Activated CD8-positive, alpha-beta T cell treated with anti-CD3 and anti-CD28 coated beads, Interleukin-2, amount 10 ng/mL, durations not matched to agents 7 days and 5 days (primary cell): ENCODE data around the gene SRMS. TPM values are rescaled to one million over a fixed set of nuclear protein-coding genes. Genes with fewer than 3 reads are reported as not detected.

Experiments used
- ATAC-seq: fragments of 150-1000 bp; cut with Tn5 transposase; one replicate; pipeline ENCODE4 v1.10.0; 2021; ENCODE audit warnings: moderate library complexity
- CTCF ChIA-PET: fragments of 350-600 bp; sonication (Branson Sonifier 250); formaldehyde crosslinking; loops from one replicate; lab custom pipeline; 2021; ENCODE audit warnings: antibody characterized with exemption; lab: Charles Lee
- POLR2A ChIA-PET: fragments of 350-600 bp; sonication (Branson Sonifier 250); formaldehyde crosslinking; loops from one replicate; lab custom pipeline; 2021; ENCODE audit warnings: antibody characterized with exemption; lab: Charles Lee
- DNase-seq: peaks from one replicate; pipeline ENCODE4 v3.0.0-alpha.2; 2020
- H3K27ac Mint-ChIP-seq: one replicate; pipeline ENCODE4 v1.8.0; 2021; ENCODE audit warnings: mild to moderate bottlenecking, mixed read lengths
- H3K27me3 Mint-ChIP-seq: one replicate; pipeline ENCODE4 v1.8.0; 2021; ENCODE audit warnings: low read depth, mixed read lengths
- H3K36me3 Mint-ChIP-seq: one replicate; pipeline ENCODE4 v1.8.0; 2021; ENCODE audit warnings: low read depth, mixed read lengths
- H3K4me1 Mint-ChIP-seq: one replicate; pipeline ENCODE4 v1.8.0; 2021; ENCODE audit warnings: low read depth, mixed read lengths
- H3K4me3 Mint-ChIP-seq: one replicate; pipeline ENCODE4 v1.8.0; 2021; ENCODE audit warnings: mild to moderate bottlenecking, mixed read lengths
- H3K9me3 Mint-ChIP-seq: one replicate; pipeline ENCODE4 v1.8.0; 2022; ENCODE audit warnings: mixed read lengths; ENCODE audit not compliant: insufficient read depth
- total RNA-seq, 2 experiments: library from RNA; stranded (reverse); gene quantifications; one replicate each; pipeline ENCODE4 v1.2.3, GENCODE V29; 2021

The SRMS gene
- total RNA-seq, 2 experiments from 2014 or later: not detected

GRCh38 chr20:63538204-63539091, 9.1 kb downstream of the SRMS start:
- peak overlapping the region; percentile 84 for H3K27ac Mint-ChIP-seq
- no peaks in the 10 kb centered on the region for H3K9me3 Mint-ChIP-seq
- H3K36me3 Mint-ChIP-seq: no peaks in the 10 kb centered on the region
- no peak overlapping the region for H3K4me3 Mint-ChIP-seq
- peaks cover 19% of the 10 kb centered on the region for H3K4me1 Mint-ChIP-seq
- no peaks in the 10 kb centered on the region for H3K27me3 Mint-ChIP-seq
- ChIA-PET POLR2A (interaction anchor here (0.5 to 3.4 kb wide), 9 partner anchors 12 to 327 kb away, joined by 3 to 22 read pairs (median 5); partner anchors contain the start of genes PPDPF and TPD52L2), CTCF (interaction anchor here (0.8 to 3.2 kb wide), 35 partner anchors 8 to 583 kb away, joined by 3 to 39 read pairs (median 5); partner anchors contain the start of genes C20orf204, GMEB2, HELZ2 and LIME1)
- DNase-seq (no peak), ATAC-seq (no peak)

GRCh38 chr20:63537525-63538203, 9.9 kb downstream of the SRMS start:
- DNase-seq: peak; percentile 97
- CTCF ChIA-PET: interaction anchor here (0.6 to 3.2 kb wide), 40 partner anchors 9 to 584 kb away, joined by 3 to 39 read pairs (median 4); partner anchors contain the start of genes C20orf204, GMEB2, HELZ2 and LIME1
- POLR2A ChIA-PET: interaction anchor here (0.6 to 3.4 kb wide), 12 partner anchors 13 to 718 kb away, joined by 3 to 22 read pairs (median 3); partner anchors contain the start of genes PPDPF, TPD52L2 and UCKL1
- Mint-ChIP-seq H3K9me3 (no peaks in the 10 kb centered on the region), H3K27me3 (no peaks in the 10 kb centered on the region), H3K36me3 (no peaks in the 10 kb centered on the region), H3K4me1 (peaks cover 19% of the 10 kb centered on the region), H3K27ac (peak overlapping the region; percentile 84), H3K4me3 (peak overlapping the region; percentile 63)
- ATAC-seq: peak; percentile 93

GRCh38 chr20:63536997-63537524, 10.5 kb downstream of the SRMS start, which contains the start of gene PTK6:
TSS of gene PTK6 (minus strand) at chr20:63537376. CDS start at chr20:63537314, 62 bp downstream.
- DNase-seq: no peak

GRCh38 chr20:63536241-63536977, 11.1 kb downstream of the SRMS start:
- ATAC-seq (no peak), DNase-seq (no peak)
- H3K27me3 Mint-ChIP-seq: no peaks in the 10 kb centered on the region
- H3K9me3 Mint-ChIP-seq: no peaks in the 10 kb centered on the region
- H3K4me1 Mint-ChIP-seq: peaks cover 19% of the 10 kb centered on the region
- H3K27ac Mint-ChIP-seq: peak overlapping the region; percentile 84
- POLR2A ChIA-PET: interaction anchor here (1.1 to 3.4 kb wide), 4 partner anchors 13 to 246 kb away, joined by 3 to 22 read pairs (median 14); partner anchors contain the start of gene PPDPF
- no peaks in the 10 kb centered on the region for H3K36me3 Mint-ChIP-seq
- CTCF ChIA-PET: interaction anchor here (1.1 to 2.6 kb wide), 9 partner anchors 13 to 437 kb away, joined by 3 to 12 read pairs (median 7); partner anchors contain the start of genes LIME1 and PPDPF
- H3K4me3 Mint-ChIP-seq: no peak overlapping the region

More at GRCh38 chr20:63536997-63537524, 10.5 kb downstream of the SRMS start, which contains the start of gene PTK6:
- H3K4me1 Mint-ChIP-seq: peaks cover 19% of the 10 kb centered on the region
- no peaks in the 10 kb centered on the region for H3K36me3 Mint-ChIP-seq
- ChIA-PET POLR2A (interaction anchor here (0.6 to 3.4 kb wide), 11 partner anchors 14 to 718 kb away, joined by 3 to 22 read pairs (median 3); partner anchors contain the start of genes PPDPF, TPD52L2 and UCKL1), CTCF (interaction anchor here (0.6 to 3.2 kb wide), 37 partner anchors 8 to 549 kb away, joined by 3 to 39 read pairs (median 4); partner anchors contain the start of genes C20orf204, GMEB2, HELZ2 and LIME1)
- peak within 1 kb of the TSS; percentile 63 for H3K4me3 Mint-ChIP-seq
- peak; percentile 15 for ATAC-seq
- peak within 1 kb of the TSS; percentile 84 for H3K27ac Mint-ChIP-seq
- H3K9me3 Mint-ChIP-seq: no peaks in the 10 kb centered on the region
- H3K27me3 Mint-ChIP-seq: no peaks in the 10 kb centered on the region

- Mint-ChIP-seq H3K36me3 (no peaks in the 10 kb centered on the region), H3K27me3 (no peaks in the 10 kb centered on the region), H3K9me3 (no peaks in the 10 kb centered on the region), H3K27ac (no peak overlapping the region), H3K4me3 (no peak overlapping the region), H3K4me1 (peaks cover 19% of the 10 kb centered on the region)
- POLR2A ChIA-PET: interaction anchor here (0.7 to 1.6 kb wide), 3 partner anchors 12 to 97 kb away, joined by 3 to 9 read pairs (median 4); no protein-coding TSS in a partner anchor
- DNase-seq (no peak), ATAC-seq (no peak)
- CTCF ChIA-PET: interaction anchor here (0.9 kb wide), 1 partner anchor 504 kb away, joined by 3 read pairs; no protein-coding TSS in a partner anchor
Measured at GRCh38 chr20:63534831-63535651, 12.5 kb downstream of the SRMS start.

- no peak overlapping the region for H3K27ac Mint-ChIP-seq
- H3K4me3 Mint-ChIP-seq: no peak overlapping the region
- POLR2A ChIA-PET: interaction anchor here (1.4 to 1.6 kb wide), 2 partner anchors 12 to 13 kb away, joined by 4 to 9 read pairs; no protein-coding TSS in a partner anchor
- no peaks in the 10 kb centered on the region for H3K27me3 Mint-ChIP-seq
- H3K36me3 Mint-ChIP-seq: no peaks in the 10 kb centered on the region
- peaks cover 19% of the 10 kb centered on the region for H3K4me1 Mint-ChIP-seq
- ATAC-seq (no peak), DNase-seq (no peak)
- H3K9me3 Mint-ChIP-seq: no peaks in the 10 kb centered on the region
- CTCF ChIA-PET: interaction anchor here (0.9 kb wide), 1 partner anchor 505 kb away, joined by 3 read pairs; no protein-coding TSS in a partner anchor
Measured at GRCh38 chr20:63534427-63534830, 13.1 kb downstream of the SRMS start.

GRCh38 chr20:63533871-63534393, 13.6 kb downstream of the SRMS start:
- no peaks in the 10 kb centered on the region for H3K9me3 Mint-ChIP-seq
- peaks cover 19% of the 10 kb centered on the region for H3K4me1 Mint-ChIP-seq
- no peaks in the 10 kb centered on the region for H3K27me3 Mint-ChIP-seq
- H3K36me3 Mint-ChIP-seq: no peaks in the 10 kb centered on the region
- ATAC-seq (no peak), DNase-seq (no peak)
- CTCF ChIA-PET: no interaction called here
- no peak overlapping the region for H3K4me3 Mint-ChIP-seq
- POLR2A ChIA-PET: interaction anchor here (1.6 kb wide), 1 partner anchor 13 kb away, joined by 9 read pairs; no protein-coding TSS in a partner anchor
- H3K27ac Mint-ChIP-seq: no peak overlapping the region

- no peak for DNase-seq
- no peaks in the 10 kb centered on the region for H3K9me3 Mint-ChIP-seq
- ChIA-PET POLR2A (interaction anchor here (1.0 kb wide), 1 partner anchor 12 kb away, joined by 4 read pairs; no protein-coding TSS in a partner anchor), CTCF (no interaction called here)
- no peaks in the 10 kb centered on the region for H3K27me3 Mint-ChIP-seq
- no peak overlapping the region for H3K27ac Mint-ChIP-seq
- ATAC-seq: no peak
- H3K36me3 Mint-ChIP-seq: no peaks in the 10 kb centered on the region
- peaks cover 14% of the 10 kb centered on the region for H3K4me1 Mint-ChIP-seq
- no peak overlapping the region for H3K4me3 Mint-ChIP-seq
Measured at GRCh38 chr20:63533388-63533787, 14.2 kb downstream of the SRMS start.

- Mint-ChIP-seq H3K27me3 (no peaks in the 10 kb centered on the region), H3K9me3 (no peaks in the 10 kb centered on the region), H3K4me1 (peaks cover 9% of the 10 kb centered on the region), H3K4me3 (no peak overlapping the region), H3K27ac (no peak overlapping the region), H3K36me3 (no peaks in the 10 kb centered on the region)
- ATAC-seq: no peak
- POLR2A ChIA-PET: interaction anchor here (1.0 kb wide), 1 partner anchor 11 kb away, joined by 4 read pairs; no protein-coding TSS in a partner anchor
- CTCF ChIA-PET: no interaction called here
- no peak for DNase-seq
Measured at GRCh38 chr20:63532449-63532971, 15.0 kb downstream of the SRMS start.
